Lower lobe of right lung (tissue), 2 donors: ENCODE data around the gene SSMEM1. TPM values are rescaled to one million over a fixed set of nuclear protein-coding genes. Genes with fewer than 3 reads are reported as not detected.

Source experiments
- ATAC-seq, 2 donors: fragments of 200-7000 bp; cut with Tn5 transposase; one replicate each; pipeline ENCODE4 v1.9.1; 2020 to 2022; ENCODE audit warnings: mild to moderate bottlenecking in 2 of 2, moderate library complexity in 2 of 2
- DNase-seq: peaks from one replicate; pipeline ENCODE4 v3.0.0-alpha.2; 2020
- H3K27ac ChIP-seq: fragments of 200-600 bp; one replicate; pipeline ENCODE4 v1.8.0; 2022
- H3K27me3 ChIP-seq: fragments of 200-600 bp; one replicate; pipeline ENCODE4 v1.8.0; 2022; ENCODE audit warnings: low read depth
- H3K36me3 ChIP-seq: fragments of 200-600 bp; one replicate; pipeline ENCODE4 v1.8.0; 2022; ENCODE audit warnings: mild to moderate bottlenecking
- H3K4me1 ChIP-seq: fragments of 200-600 bp; one replicate; pipeline ENCODE4 v1.8.0; 2022
- H3K4me3 ChIP-seq: fragments of 200-600 bp; one replicate; pipeline ENCODE4 v1.8.0; 2022; ENCODE audit warnings: mild to moderate bottlenecking
- H3K9me3 ChIP-seq: fragments of 200-600 bp; one replicate; pipeline ENCODE4 v1.8.0; 2022
- CTCF ChIP-seq: fragments of 200-600 bp; IDR thresholded peaks from one replicate; pipeline ENCODE4 v1.8.0; 2022; ENCODE audit warnings: antibody characterized with exemption, mild to moderate bottlenecking
- intact Hi-C: fragments of 100-400 bp; cut with DNase I; formaldehyde crosslinking; loops from one replicate; pipeline ENCODE4 v1.11.0; 2022
- total RNA-seq: library from RNA; stranded (reverse); fragmentation: NEBNext Ultra II Directional; extraction: Animal tissue kit (Norgen Biotek cat#: 25700); gene quantifications from one replicate; pipeline ENCODE4 v1.2.1, GENCODE V29; 2021
- donor health status: DM: no; HTN: yes; CAD: no; lungs with severe emphysema.

Gene SSMEM1
- total RNA-seq, 1 donor from 2014 or later, result not detected

GRCh38 chr7:130213828-130214227 is 6.2 kb downstream of the SSMEM1 start:
- no peaks in the 10 kb centered on the region for H3K36me3 ChIP-seq
- no peaks in the 10 kb centered on the region for H3K27me3 ChIP-seq
- intact Hi-C loops, result no loop called here
- DNase-seq, result no peak
- H3K9me3 ChIP-seq, result no peaks in the 10 kb centered on the region
- no peak overlapping the region for H3K27ac ChIP-seq
- no peaks in the 10 kb centered on the region for H3K4me1 ChIP-seq
- no peak for TF ChIP-seq CTCF
- no peak overlapping the region for H3K4me3 ChIP-seq
- no peak for ATAC-seq

GRCh38 chr7:130216025-130216424 is 8.4 kb downstream of the SSMEM1 start:
- ATAC-seq (no peak), DNase-seq (no peak)
- no peaks in the 10 kb centered on the region for H3K9me3 ChIP-seq
- intact Hi-C loops, result no loop called here
- H3K36me3 ChIP-seq, result no peaks in the 10 kb centered on the region
- H3K27ac ChIP-seq, result no peak overlapping the region
- no peaks in the 10 kb centered on the region for H3K27me3 ChIP-seq
- H3K4me3 ChIP-seq, result no peak overlapping the region
- no peak for TF ChIP-seq CTCF
- no peaks in the 10 kb centered on the region for H3K4me1 ChIP-seq

- intact Hi-C loops, result no loop called here
These were observed 9.1 kb downstream of the SSMEM1 start for GRCh38 chr7:130216750-130217149.

GRCh38 chr7:130218806-130219620 is 11.4 kb downstream of the SSMEM1 start:
- H3K4me3 ChIP-seq, result no peak overlapping the region
- intact Hi-C loops, result no loop called here

More at GRCh38 chr7:130216750-130217149, 9.1 kb downstream of the SSMEM1 start:
- ATAC-seq, result no peak
- no peak for TF ChIP-seq CTCF
- H3K36me3 ChIP-seq, result no peaks in the 10 kb centered on the region
- no peaks in the 10 kb centered on the region for H3K9me3 ChIP-seq
- H3K4me3 ChIP-seq, result no peak overlapping the region
- H3K4me1 ChIP-seq, result no peaks in the 10 kb centered on the region
- H3K27ac ChIP-seq, result no peak overlapping the region
- no peak for DNase-seq
- no peaks in the 10 kb centered on the region for H3K27me3 ChIP-seq

GRCh38 chr7:130219871-130220270 is 12.2 kb downstream of the SSMEM1 start:
- intact Hi-C loops, result no loop called here
- no peaks in the 10 kb centered on the region for H3K27me3 ChIP-seq
- no peak overlapping the region for H3K27ac ChIP-seq
- ATAC-seq (no peak), DNase-seq (no peak)
- H3K36me3 ChIP-seq, result no peaks in the 10 kb centered on the region
- no peaks in the 10 kb centered on the region for H3K9me3 ChIP-seq
- H3K4me3 ChIP-seq, result no peak overlapping the region
- no peaks in the 10 kb centered on the region for H3K4me1 ChIP-seq
- TF ChIP-seq CTCF, result no peak

More at GRCh38 chr7:130218806-130219620, 11.4 kb downstream of the SSMEM1 start:
- ATAC-seq, result no peak
- Histone ChIP-seq H3K27ac (no peak overlapping the region), H3K4me1 (no peaks in the 10 kb centered on the region), H3K36me3 (no peaks in the 10 kb centered on the region), H3K27me3 (no peaks in the 10 kb centered on the region), H3K9me3 (no peaks in the 10 kb centered on the region)
- no peak for TF ChIP-seq CTCF
- DNase-seq, result no peak
